IMR-90 (cell line): ENCODE measurements around the gene CHMP4B. TPM values are rescaled to one million over a fixed set of nuclear protein-coding genes. Genes with fewer than 3 reads are reported as not detected.

ENCODE experiments used
- ATAC-seq: fragments of 200-7000 bp; cut with Tn5 transposase; 2 replicates; pipeline ENCODE4 v1.9.1; 2020; ENCODE audit warnings: low read depth, mild to moderate bottlenecking, moderate library complexity
- BruUV-seq: library from RNA; stranded (reverse); fragments of 400-500 nt; replicated peaks from 2 replicates; lab custom pipeline; 2021; lab: Mats Ljungman, UMichigan
- CTCF ChIA-PET: fragments of 300-600 bp; formaldehyde crosslinking; extraction: SDS; loops from one replicate; lab custom pipeline; 2021; ENCODE audit warnings: antibody characterized with exemption; lab: Yijun Ruan, JAX
- POLR2A ChIA-PET: fragments of 300-600 bp; sonication (Branson Sonifier 250); formaldehyde crosslinking; loops from one replicate; lab custom pipeline; 2022; ENCODE audit warnings: antibody characterized with exemption; ENCODE audit not compliant: unreplicated experiment; lab: Charles Lee
- DNase-seq: peaks from one replicate; pipeline ENCODE4 v3.0.0; 2013
- H2AFZ ChIP-seq: replicated peaks from 2 replicates; pipeline ENCODE3; 2013; ENCODE audit warnings: low read length, mild to moderate bottlenecking; ENCODE audit not compliant: poor library complexity
- H2AK5ac ChIP-seq: 2 replicates; pipeline ENCODE4 v1.6.1; 2013; ENCODE audit warnings: low read depth, low read length, inconsistent platforms
- H2AK9ac ChIP-seq: replicated peaks from 2 replicates; pipeline ENCODE3; 2013; ENCODE audit warnings: mild to moderate bottlenecking, low read depth, low read length, moderate library complexity; ENCODE audit not compliant: poor library complexity
- H2BK120ac ChIP-seq: 2 replicates; pipeline ENCODE4 v1.6.1; 2013; ENCODE audit warnings: low read depth, low read length, inconsistent platforms
- H2BK15ac ChIP-seq: 3 replicates; pipeline ENCODE4 v1.6.1; 2013; ENCODE audit warnings: low read depth, low read length, inconsistent platforms
- H2BK20ac ChIP-seq: 2 replicates; pipeline ENCODE4 v1.6.1; 2013; ENCODE audit warnings: low read depth, mild to moderate bottlenecking, inconsistent platforms, low read length, moderate library complexity
- H2BK5ac ChIP-seq: 2 replicates; pipeline ENCODE4 v1.6.1; 2013; ENCODE audit warnings: mild to moderate bottlenecking, low read depth, low read length, inconsistent platforms; ENCODE audit not compliant: poor library complexity, severe bottlenecking
- H3K14ac ChIP-seq: replicated peaks from 2 replicates; pipeline ENCODE4 v1.6.1; 2013; ENCODE audit warnings: low read depth, low read length, inconsistent platforms
- H3K18ac ChIP-seq: 2 replicates; pipeline ENCODE4 v1.6.1; 2013; ENCODE audit warnings: low read depth, low read length, control low read depth
- H3K23ac ChIP-seq: 2 replicates; pipeline ENCODE4 v1.6.1; 2013; ENCODE audit warnings: low read depth, low read length, inconsistent platforms
- H3K27ac ChIP-seq: 2 replicates; pipeline ENCODE4 v1.5.1; 2013; ENCODE audit warnings: mild to moderate bottlenecking, control low read depth, low read length; ENCODE audit not compliant: insufficient read depth
- H3K27me3 ChIP-seq: 2 replicates; pipeline ENCODE4 v1.6.1; 2013; ENCODE audit warnings: low read length; ENCODE audit not compliant: control insufficient read depth, insufficient read depth
- H3K36me3 ChIP-seq: 2 replicates; pipeline ENCODE4 v1.6.1; 2013; ENCODE audit warnings: low read length, mixed read lengths; ENCODE audit not compliant: control insufficient read depth, insufficient read depth
- H3K4ac ChIP-seq: 2 replicates; pipeline ENCODE4 v1.6.1; 2013; ENCODE audit warnings: low read depth, low read length, inconsistent platforms
- H3K4me1 ChIP-seq: 2 replicates; pipeline ENCODE4 v1.6.1; 2013; ENCODE audit warnings: low read length, mixed read lengths; ENCODE audit not compliant: control insufficient read depth, insufficient read depth
- H3K4me2 ChIP-seq: 2 replicates; pipeline ENCODE4 v1.6.1; 2013; ENCODE audit warnings: low read depth, mild to moderate bottlenecking, control low read depth, low read length, moderate library complexity
- H3K4me3 ChIP-seq: 2 replicates; pipeline ENCODE4 v1.5.1; 2013; ENCODE audit warnings: low read depth, mild to moderate bottlenecking, control low read depth, low read length, moderate library complexity; ENCODE audit not compliant: insufficient read depth
- H3K56ac ChIP-seq: 2 replicates; pipeline ENCODE4 v1.6.1; 2013; ENCODE audit warnings: low read length, inconsistent platforms; ENCODE audit not compliant: insufficient read depth; ENCODE audit errors: extremely low read depth
- H3K79me1 ChIP-seq, 2 experiments: 2 replicates each; pipeline ENCODE4 v1.6.1; 2013; ENCODE audit warnings: low read length in 2 of 2, inconsistent platforms in 1 of 2, low read depth in 1 of 2
- H3K9ac ChIP-seq: 2 replicates; pipeline ENCODE4 v1.6.1; 2013; ENCODE audit warnings: low read depth, low read length, control low read depth
- H3K9me1 ChIP-seq: 2 replicates; pipeline ENCODE4 v1.6.1; 2013; ENCODE audit warnings: low read length, inconsistent platforms; ENCODE audit not compliant: insufficient read depth
- H3K9me3 ChIP-seq: 2 replicates; pipeline ENCODE4 v1.6.1; 2013; ENCODE audit warnings: low read length; ENCODE audit not compliant: control insufficient read depth, insufficient read depth
- H4K20me1 ChIP-seq: 2 replicates; pipeline ENCODE4 v1.6.1; 2013; ENCODE audit warnings: low read length, inconsistent platforms; ENCODE audit not compliant: insufficient read depth
- H4K5ac ChIP-seq: 2 replicates; pipeline ENCODE4 v1.6.1; 2013; ENCODE audit warnings: mild to moderate bottlenecking, low read depth, low read length, control low read depth
- H4K8ac ChIP-seq, 2 experiments: 2 replicates each; pipeline ENCODE4 v1.6.1; 2013; ENCODE audit warnings: low read depth in 2 of 2, low read length in 2 of 2, control low read depth in 1 of 2, inconsistent platforms in 1 of 2
- H4K91ac ChIP-seq: 2 replicates; pipeline ENCODE4 v1.6.1; 2013; ENCODE audit warnings: low read depth, low read length, inconsistent platforms; ENCODE audit not compliant: insufficient read depth
- FOS ChIP-seq: fragments of 150-350 bp; IDR thresholded peaks from 2 replicates; pipeline ENCODE4 v1.6.1; 2016; ENCODE audit warnings: low read depth, low read length
- SMC3 ChIP-seq: fragments of 150-350 bp; IDR thresholded peaks from 2 replicates; pipeline ENCODE4 v1.6.1; 2016; ENCODE audit warnings: low read depth, mild to moderate bottlenecking, antibody characterized with exemption, low read length, moderate library complexity
- WGBS, 2 experiments: methylation state at CpG; one replicate each; pipeline versions ENCODE4 v1.1.5 to v1.1.7; 2013; ENCODE audit warnings: missing lambda C conversion rate in 2 of 2; ENCODE audit not compliant: insufficient read length in 1 of 2; ENCODE audit errors: extremely low coverage in 2 of 2; 5-methylcytosine and 5-hydroxymethylcytosine counted together
- dilution Hi-C: fragments of 300-500 bp; cut with HindIII; formaldehyde crosslinking; loops from one replicate; pipeline ENCODE4 v1.14.3; 2018; ENCODE audit warnings: low sequenced_read_pairs; ENCODE audit not compliant: unreplicated experiment
- in situ Hi-C: fragments of 300-500 bp; cut with MboI; formaldehyde crosslinking; loops from 3 replicates; pipeline ENCODE4 v1.14.3; 2019; ENCODE audit warnings: low sequenced_read_pairs, inconsistent platforms, mixed read lengths
- intact Hi-C: fragments of 100-400 bp; cut with micrococcal nuclease; formaldehyde crosslinking; loops from 2 replicates; pipeline ENCODE4 v1.10.0; 2022
- polyA plus RNA-seq, 3 experiments: library from polyadenylated mRNA; depleted of rRNA; stranded (reverse); fragments of >200 nt; gene quantifications; 2 replicates each; pipeline ENCODE4 v1.2.3, GENCODE V29; 2012; ENCODE audit warnings: low replicate concordance in 1 of 3
- total RNA-seq: library from RNA; depleted of rRNA; stranded (reverse); fragments of >200 nt; gene quantifications from 2 replicates; pipeline ENCODE4 v1.2.3, GENCODE V29; 2012

Gene CHMP4B
- total and polyA plus RNA-seq, 2 of the 4 experiments (the other 2 are of a cell fraction) = 30.3 to 94.8 TPM

- Histone ChIP-seq H2BK15ac (no peak overlapping the region), H2AK5ac (no peak overlapping the region; the same call in 1 of the 2 replicates), H4K91ac (no peak overlapping the region), H2BK120ac (no peak overlapping the region), H3K18ac (no peak overlapping the region), H3K9me3 (no peaks in the 10 kb centered on the region), H4K5ac (no peak overlapping the region), H3K4me3 (no peak overlapping the region), H3K9ac (no peak overlapping the region), H4K20me1 (peaks cover 100% of the 10 kb centered on the region), H4K8ac (no peak overlapping the region), H3K36me3 (no peaks in the 10 kb centered on the region), H3K14ac (peak overlapping the region; percentile 45; the same call in 1 of the 2 replicates), H3K27ac (no peak overlapping the region), H3K4me2 (no peak overlapping the region), H3K9me1 (peaks cover 55% of the 10 kb centered on the region), H2BK5ac (no peak overlapping the region), H3K4me1 (peaks cover 17% of the 10 kb centered on the region), H2AFZ (no peak overlapping the region), H2AK9ac (no peak overlapping the region), H3K23ac (peak overlapping the region; percentile 29; the same call in 1 of the 2 replicates), H3K4ac (no peak overlapping the region), H3K56ac (no peak overlapping the region), H3K79me1 (peaks cover 67 to 92% of the 10 kb centered on the region in 2 experiments), H3K27me3 (no peaks in the 10 kb centered on the region), H2BK20ac (no peak overlapping the region)
- no TSS peak for BruUV-seq
- ChIA-PET POLR2A (no interaction called here), CTCF (no interaction called here)
- WGBS, 2 experiments = no CpG with 5 or more reads among the region's 3 CpGs
- no peak for TF ChIP-seq SMC3
- TF ChIP-seq FOS = no peak
- in situ Hi-C loops (no loop called here), intact Hi-C loops (no loop called here), dilution Hi-C loops (no loop called here)
- DNase-seq = no peak
- ATAC-seq = no peak
These were observed 31.2 kb downstream of the CHMP4B start for GRCh38 chr20:33842346-33842745.
